ENCODE results near the gene FCRLB. TPM values are rescaled to one million over a fixed set of nuclear protein-coding genes. Genes with fewer than 3 reads are reported as not detected.

FCRLB gene
- total and polyA plus RNA-seq, 9 of the 15 experiments (the other 6 are each of a cell fraction or from before 2014, with no cell fraction given) = 0.20 to 4.6 (median 1.3) TPM

- peak; percentile 71 to 81 for TF ChIP-seq AFF1 (IDR thresholded peaks at IDR 0.05; ENCODE audit: low read depth in 1 of 2, partially characterized antibody in 2 of 2)
- TF ChIP-seq ZNF324 (CRISPR knock-in tag; IDR thresholded peaks at IDR 0.05) = no peak
- TF ChIP-seq TBP (optimal IDR thresholded peaks at IDR 0.05; ENCODE audit: low read depth, low read length) = peak; percentile 82
- TF ChIP-seq ZNF318 (IDR thresholded peaks at IDR 0.05; ENCODE audit: borderline replicate concordance in 1 of 2, low read depth in 1 of 2) = peak in 1 of 2 experiments; percentile 76; a peak in 2 of 4 replicates
- TF ChIP-seq SMAD1 (IDR thresholded peaks at IDR 0.05; ENCODE audit: low read depth, low read length, partially characterized antibody) = peak; percentile 61
- TF ChIP-seq POLR2B (IDR thresholded peaks at IDR 0.05; ENCODE audit: low read depth, partially characterized antibody) = peak; percentile 55
- no peak for TF ChIP-seq EWSR1 (IDR thresholded peaks at IDR 0.05; ENCODE audit: borderline replicate concordance, low read depth, partially characterized antibody)
- TF ChIP-seq FOXK1 (CRISPR knock-in tag; IDR thresholded peaks at IDR 0.05; ENCODE audit: borderline replicate concordance) = 0 out of 2 replicates have a peak, but pooled peaks have one; percentile 30
- no peak for TF ChIP-seq SRSF9 (IDR thresholded peaks at IDR 0.05; ENCODE audit: borderline replicate concordance, low read depth, low read length)
- TF ChIP-seq SNIP1 (IDR thresholded peaks at IDR 0.05; ENCODE audit: low read depth) = no peak
- no peak for TF ChIP-seq YBX1 (IDR thresholded peaks at IDR 0.05)
- peak; percentile 54; the same call in 1 of the 2 replicates for TF ChIP-seq TRIM28 (IDR thresholded peaks at IDR 0.05)
Measured at GRCh38 chr1:161766102-161766981, 45.0 kb downstream of the FCRLB start, which contains the start of gene ATF6 (continued).

Measured in K562 (cell line).